DMS53 (cell line): Measurements from ENCODE around the gene ADAMTSL1.

Experiments used
- DNase-seq: peaks from one replicate; lab custom pipeline; 2025; lab: John Stamatoyannopoulos, UW

Gene ADAMTSL1

GRCh38 chr9:18473652-18474279, at the start of gene ADAMTSL1:
TSS of gene ADAMTSL1 (plus strand) at chr9:18474153. CDS start at chr9:18474233, 80 bp downstream.
- no peak for DNase-seq

GRCh38 chr9:18427691-18428090, 46.3 kb upstream of the ADAMTSL1 start:
- DNase-seq, result no peak

- no peak for DNase-seq
These were observed 45.3 kb upstream of the ADAMTSL1 start for GRCh38 chr9:18428661-18429060.

- no peak for DNase-seq
These were observed 44.9 kb upstream of the ADAMTSL1 start for GRCh38 chr9:18429070-18429469.

- DNase-seq, result no peak
These were observed 40.3 kb upstream of the ADAMTSL1 start for GRCh38 chr9:18433620-18434019.

GRCh38 chr9:18437315-18438201, 36.4 kb upstream of the ADAMTSL1 start:
- no peak for DNase-seq

GRCh38 chr9:18438300-18438925, 35.5 kb upstream of the ADAMTSL1 start:
- DNase-seq, result peak; percentile 54

GRCh38 chr9:18438951-18439350, 35.0 kb upstream of the ADAMTSL1 start:
- peak; percentile 40 for DNase-seq

- peak; percentile 3 for DNase-seq
These were observed 32.7 kb upstream of the ADAMTSL1 start for GRCh38 chr9:18441261-18441660.

- peak; percentile 83 for DNase-seq
These were observed 31.1 kb upstream of the ADAMTSL1 start for GRCh38 chr9:18442629-18443491.

GRCh38 chr9:18447131-18447530, 26.8 kb upstream of the ADAMTSL1 start:
- DNase-seq, result no peak

- DNase-seq, result no peak
These were observed 26.4 kb upstream of the ADAMTSL1 start for GRCh38 chr9:18447541-18447940.

GRCh38 chr9:18448101-18448500, 25.9 kb upstream of the ADAMTSL1 start:
- DNase-seq, result no peak

- DNase-seq, result peak; percentile 14
These were observed 22.5 kb upstream of the ADAMTSL1 start for GRCh38 chr9:18451406-18451805.

GRCh38 chr9:18452276-18452675, 21.7 kb upstream of the ADAMTSL1 start:
- DNase-seq, result no peak

GRCh38 chr9:18456624-18457237, 17.2 kb upstream of the ADAMTSL1 start:
- DNase-seq, result no peak

- no peak for DNase-seq
These were observed 16.4 kb upstream of the ADAMTSL1 start for GRCh38 chr9:18457510-18457909.

GRCh38 chr9:18459962-18460584, 13.9 kb upstream of the ADAMTSL1 start:
- DNase-seq, result no peak

- DNase-seq, result no peak
These were observed 12.5 kb upstream of the ADAMTSL1 start for GRCh38 chr9:18461496-18461895.

- DNase-seq, result no peak
These were observed 10.0 kb upstream of the ADAMTSL1 start for GRCh38 chr9:18463991-18464390.

- DNase-seq, result no peak
These were observed 7.9 kb upstream of the ADAMTSL1 start for GRCh38 chr9:18466101-18466500.
